MM.1S (cell line): ENCODE results near the gene BBOX1.

ENCODE experiments used
- CTCF ChIP-seq: fragments of 300-600 bp; sonication (generic); IDR thresholded peaks from 2 replicates; pipeline ENCODE4 v1.5.1; 2016; ENCODE audit warnings: antibody characterized with exemption, low read length, mixed read lengths
- EZH2 ChIP-seq: fragments of 300-600 bp; sonication (generic); optimal IDR thresholded peaks from 2 replicates; pipeline ENCODE3; 2017; ENCODE audit warnings: low read depth, mild to moderate bottlenecking, antibody characterized with exemption, low read length, mixed read lengths
- EZH2phosphoT487 ChIP-seq: fragments of 300-600 bp; sonication (generic); IDR thresholded peaks from 2 replicates; pipeline ENCODE4 v1.6.1; 2018; ENCODE audit warnings: antibody characterized with exemption, low read length

- no peak for TF ChIP-seq CTCF
- TF ChIP-seq EZH2 = no peak
- TF ChIP-seq EZH2phosphoT487 = no peak
Measured at GRCh38 chr11:26992031-26992541, 48.5 kb upstream of the BBOX1 start.
